OCI-LY7 (cell line): Measurements from ENCODE around the gene KCTD8. TPM values are rescaled to one million over a fixed set of nuclear protein-coding genes. Genes with fewer than 3 reads are reported as not detected.

Experiments used
- BruUV-seq: library from RNA; stranded (reverse); fragments of 400-500 nt; replicated peaks from 2 replicates; lab custom pipeline; 2021; lab: Mats Ljungman, UMichigan
- CTCF ChIA-PET: fragments of 300-600 bp; sonication (Branson Sonifier 250); formaldehyde crosslinking; loops from one replicate; lab custom pipeline; 2022; ENCODE audit warnings: antibody characterized with exemption; ENCODE audit not compliant: unreplicated experiment; lab: Charles Lee
- POLR2A ChIA-PET: fragments of 300-600 bp; sonication (Branson Sonifier 250); formaldehyde crosslinking; loops from one replicate; lab custom pipeline; 2022; ENCODE audit warnings: antibody characterized with exemption; lab: Charles Lee
- DNase-seq: peaks from one replicate; pipeline ENCODE4 v3.0.0-alpha.2; 2015; ENCODE audit warnings: low spot score
- H2AFZ ChIP-seq: fragments of 200-600 bp; sonication (generic), shearing (Covaris generic); 2 replicates; pipeline ENCODE4 v1.6.1; 2014; ENCODE audit warnings: mild to moderate bottlenecking, antibody characterized with exemption, low read length, moderate library complexity
- H3K27ac ChIP-seq: fragments of 200-600 bp; sonication (generic); 2 replicates; pipeline ENCODE4 v1.5.1; 2014; ENCODE audit warnings: mixed run types, low read depth, mild to moderate bottlenecking, moderate library complexity, low read length, inconsistent platforms; ENCODE audit not compliant: poor library complexity, severe bottlenecking
- H3K36me3 ChIP-seq: fragments of 200-600 bp; sonication (generic); 2 replicates; pipeline ENCODE4 v1.6.1; 2014; ENCODE audit warnings: mild to moderate bottlenecking, antibody characterized with exemption, low read length, moderate library complexity, mixed read lengths; ENCODE audit not compliant: insufficient read depth
- H3K4me1 ChIP-seq: fragments of 200-600 bp; sonication (generic); 2 replicates; pipeline ENCODE4 v1.5.1; 2014; ENCODE audit warnings: mild to moderate bottlenecking, low read length; ENCODE audit not compliant: insufficient read depth, poor library complexity, severe bottlenecking
- H3K4me2 ChIP-seq: fragments of 200-600 bp; sonication (generic); 2 replicates; pipeline ENCODE4 v1.6.1; 2014; ENCODE audit warnings: mild to moderate bottlenecking, low read length
- H3K4me3 ChIP-seq: fragments of 200-600 bp; sonication (generic); 2 replicates; pipeline ENCODE4 v1.5.1; 2014; ENCODE audit warnings: mild to moderate bottlenecking, low read depth, low read length; ENCODE audit not compliant: poor library complexity, severe bottlenecking
- H3K79me2 ChIP-seq: fragments of 200-600 bp; sonication (generic); 2 replicates; pipeline ENCODE4 v1.6.1; 2016; ENCODE audit warnings: low read depth, mild to moderate bottlenecking, low read length, moderate library complexity, mixed read lengths; ENCODE audit not compliant: insufficient read depth
- H3K9me2 ChIP-seq: fragments of 200-600 bp; sonication (generic); 2 replicates; pipeline ENCODE4 v1.6.1; 2016; ENCODE audit warnings: mild to moderate bottlenecking, low read length, mixed read lengths; ENCODE audit not compliant: insufficient read depth
- H3K9me3 ChIP-seq: fragments of 200-600 bp; sonication (generic); 2 replicates; pipeline ENCODE4 v1.6.1; 2014; ENCODE audit warnings: mild to moderate bottlenecking, mixed run types, low read length, mixed read lengths
- H4K20me1 ChIP-seq: fragments of 200-600 bp; sonication (generic); 2 replicates; pipeline ENCODE4 v1.6.1; 2014; ENCODE audit warnings: mild to moderate bottlenecking, antibody characterized with exemption, low read length, moderate library complexity, mixed read lengths; ENCODE audit not compliant: insufficient read depth
- CTCF ChIP-seq: fragments of 200-600 bp; sonication (generic); conservative IDR thresholded peaks from 2 replicates; pipeline ENCODE4 v1.5.1; 2014; ENCODE audit warnings: mild to moderate bottlenecking, antibody characterized with exemption, low read length, moderate library complexity, mixed read lengths
- EZH2phosphoT487 ChIP-seq: fragments of 200-600 bp; sonication (generic); IDR thresholded peaks from 2 replicates; pipeline ENCODE4 v1.6.1; 2018; ENCODE audit warnings: low read depth, borderline replicate concordance, mild to moderate bottlenecking, mixed run types, antibody characterized with exemption, low read length, moderate library complexity, mixed read lengths
- intact Hi-C: fragments of 100-400 bp; cut with micrococcal nuclease; formaldehyde crosslinking; loops from one replicate; pipeline ENCODE4 v1.10.0; 2022; ENCODE audit not compliant: unreplicated experiment
- total RNA-seq, 2 experiments: library from RNA; depleted of rRNA in 1 of 2; stranded (reverse); fragments of >200 nt in 1 of 2; shearing (Covaris generic) in 1 of 2; gene quantifications; 2 replicates each; pipeline ENCODE4 v1.2.3, GENCODE V29; 2014 to 2022

The KCTD8 gene
- total RNA-seq, 2 experiments from 2014 or later, result not detected

GRCh38 chr4:44320833-44321232 lies 127.8 kb downstream of the KCTD8 start:
- intact Hi-C loops, result no loop called here
- H2AFZ ChIP-seq, result no peak overlapping the region
- DNase-seq, result no peak
- TF ChIP-seq EZH2phosphoT487, result no peak
- H3K9me2 ChIP-seq, result no peaks in the 10 kb centered on the region
- H3K4me1 ChIP-seq, result no peaks in the 10 kb centered on the region
- no peaks in the 10 kb centered on the region for H3K36me3 ChIP-seq
- ChIA-PET CTCF (no interaction called here), POLR2A (interaction anchor here (1.5 kb wide), 1 partner anchor 14 kb away, joined by 6 read pairs; no protein-coding TSS in a partner anchor)
- BruUV-seq, result no TSS peak
- no peaks in the 10 kb centered on the region for H3K9me3 ChIP-seq
- H3K4me2 ChIP-seq, result no peak overlapping the region
- H3K27ac ChIP-seq, result no peak overlapping the region
- H4K20me1 ChIP-seq, result no peaks in the 10 kb centered on the region
- no peak overlapping the region for H3K4me3 ChIP-seq
- no peaks in the 10 kb centered on the region for H3K79me2 ChIP-seq

DNA sequence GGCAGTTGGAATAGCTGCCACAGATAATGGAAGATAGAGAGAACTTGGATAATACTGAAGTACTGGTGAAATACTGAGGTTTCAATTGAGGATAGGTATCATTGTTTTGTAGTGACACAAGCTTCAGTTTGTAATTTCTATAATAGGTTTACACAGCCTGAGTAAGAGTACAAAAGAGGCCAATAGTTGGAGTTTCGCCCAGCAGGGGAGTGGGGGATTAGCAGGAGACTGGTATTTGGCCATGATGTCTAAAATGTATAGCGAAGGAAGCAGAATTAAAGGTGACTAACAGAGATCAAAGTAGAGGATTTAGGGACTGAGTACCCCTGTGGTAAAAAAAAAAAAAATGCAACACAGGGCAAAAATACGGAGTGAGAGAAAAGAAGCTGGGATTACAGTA lies 129.5 kb downstream of the KCTD8 start:
- no peak for DNase-seq
- no TSS peak for BruUV-seq
- no peak for TF ChIP-seq CTCF
- TF ChIP-seq EZH2phosphoT487, result no peak
- Histone ChIP-seq H2AFZ (no peak overlapping the region), H3K9me3 (no peaks in the 10 kb centered on the region), H4K20me1 (no peaks in the 10 kb centered on the region), H3K27ac (no peak overlapping the region), H3K4me1 (no peaks in the 10 kb centered on the region), H3K4me2 (no peak overlapping the region), H3K79me2 (no peaks in the 10 kb centered on the region), H3K4me3 (no peak overlapping the region), H3K36me3 (no peaks in the 10 kb centered on the region), H3K9me2 (no peaks in the 10 kb centered on the region)
- CTCF ChIA-PET, result no interaction called here
- intact Hi-C loops, result no loop called here
- POLR2A ChIA-PET, result interaction anchor here (1.5 kb wide), 1 partner anchor 12 kb away, joined by 6 read pairs; no protein-coding TSS in a partner anchor

DNA sequence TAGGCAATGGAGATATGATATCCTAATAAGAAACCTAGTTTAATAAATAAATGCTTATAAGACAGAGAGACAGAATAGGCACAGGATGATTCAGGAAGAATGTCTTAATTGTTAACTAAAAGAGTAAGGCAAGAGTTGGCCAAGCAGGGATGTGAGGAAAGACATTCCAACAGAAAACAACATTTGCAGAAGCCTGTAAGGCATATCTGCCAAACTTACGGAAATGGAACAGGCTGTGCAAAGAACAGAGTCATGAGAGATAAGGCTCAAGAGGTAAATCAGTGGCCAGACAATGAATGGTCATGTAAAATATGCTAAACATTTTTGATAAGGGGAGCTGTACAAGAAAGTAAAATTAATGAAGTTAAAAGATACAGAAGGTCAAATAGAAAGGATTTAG lies 134.9 kb downstream of the KCTD8 start:
- H2AFZ ChIP-seq, result no peak overlapping the region
- no peaks in the 10 kb centered on the region for H3K9me2 ChIP-seq
- no peak for TF ChIP-seq EZH2phosphoT487
- TF ChIP-seq CTCF, result no peak
- ChIA-PET POLR2A (no interaction called here), CTCF (no interaction called here)
- H3K36me3 ChIP-seq, result no peaks in the 10 kb centered on the region
- no peak overlapping the region for H3K4me3 ChIP-seq
- intact Hi-C loops, result no loop called here
- no peaks in the 10 kb centered on the region for H3K4me1 ChIP-seq
- H3K9me3 ChIP-seq, result no peaks in the 10 kb centered on the region
- no TSS peak for BruUV-seq
- H3K27ac ChIP-seq, result no peak overlapping the region
- no peak overlapping the region for H3K4me2 ChIP-seq
- DNase-seq, result no peak
- H3K79me2 ChIP-seq, result no peaks in the 10 kb centered on the region
- no peaks in the 10 kb centered on the region for H4K20me1 ChIP-seq
